Activated CD8-positive, alpha-beta memory T cell treated with anti-CD3 and anti-CD28 coated beads for 36 hours (primary cell): ENCODE results near the gene OGA. TPM values are rescaled to one million over a fixed set of nuclear protein-coding genes. Genes with fewer than 3 reads are reported as not detected.

Source experiments
- CTCF ChIA-PET: fragments of 350-600 bp; sonication (Branson Sonifier 250); formaldehyde crosslinking; loops from one replicate; lab custom pipeline; 2021; ENCODE audit warnings: antibody characterized with exemption; lab: Charles Lee
- POLR2A ChIA-PET: fragments of 350-600 bp; sonication (Branson Sonifier 250); formaldehyde crosslinking; loops from one replicate; lab custom pipeline; 2021; ENCODE audit warnings: antibody characterized with exemption; lab: Charles Lee
- total RNA-seq, 2 experiments: library from RNA; stranded (reverse); gene quantifications; one replicate each; pipeline ENCODE4 v1.2.3, GENCODE V29; 2021

Gene OGA
- total RNA-seq, 2 experiments from 2014 or later: 81.5 to 83.7 TPM

- POLR2A ChIA-PET: no interaction called here
- CTCF ChIA-PET: interaction anchor here (1.2 kb wide), 1 partner anchor 31 kb away, joined by 3 read pairs; no protein-coding TSS in a partner anchor
These were observed 68.9 kb downstream of the OGA start for GRCh38 chr10:101749047-101750016.

GRCh38 chr10:101748496-101748895 is 69.7 kb downstream of the OGA start:
- POLR2A ChIA-PET: no interaction called here

GRCh38 chr10:101745074-101745696 is 73.1 kb downstream of the OGA start:
- POLR2A ChIA-PET: no interaction called here
- CTCF ChIA-PET: no interaction called here

More at GRCh38 chr10:101748496-101748895, 69.7 kb downstream of the OGA start:
- CTCF ChIA-PET: no interaction called here

GRCh38 chr10:101744267-101744666 is 74.0 kb downstream of the OGA start:
- ChIA-PET CTCF (no interaction called here), POLR2A (no interaction called here)

- ChIA-PET CTCF (no interaction called here), POLR2A (no interaction called here)
These were observed 76.3 kb downstream of the OGA start for GRCh38 chr10:101741938-101742337.

- ChIA-PET POLR2A (no interaction called here), CTCF (interaction anchor here (1.3 kb wide), 1 partner anchor 45 kb away, joined by 3 read pairs; no protein-coding TSS in a partner anchor)
These were observed 81.6 kb downstream of the OGA start for GRCh38 chr10:101736666-101737065.

Other genes starting within 250 kb of the OGA start
- 10 to 100 TPM; 33.5 to 34.5 TPM for gene POLL, start 230.2 kb downstream of the OGA start, total RNA-seq
- gene DPCD, start 230.1 kb downstream of the OGA start, total RNA-seq: 10 to 100 TPM; 23.5 to 23.9 TPM
- 10 to 100 TPM; 35.3 to 36.3 TPM for gene FBXW4, start 123.3 kb downstream of the OGA start, total RNA-seq
- not detected for gene FGF8, start 42.3 kb downstream of the OGA start, total RNA-seq
- 100 to 1,000 TPM; 241 to 260 TPM for gene NPM3, start 35.0 kb downstream of the OGA start, total RNA-seq
- gene KCNIP2, start 25.4 kb upstream of the OGA start, total RNA-seq: 1 to 10 TPM; 1.0 to 1.1 TPM
- 10 to 100 TPM; 19.3 to 23.5 TPM for gene ARMH3, start 237.7 kb upstream of the OGA start, total RNA-seq
- gene HPS6, start 246.9 kb upstream of the OGA start, total RNA-seq: 10 to 100 TPM; 27.3 to 28.2 TPM